Bronchial epithelial cell (primary cell): Measurements from ENCODE around the gene ZNF621. TPM values are rescaled to one million over a fixed set of nuclear protein-coding genes. Genes with fewer than 3 reads are reported as not detected.

Experiments
- DNase-seq: peaks from one replicate; pipeline ENCODE4 v3.0.0-alpha.2; 2010; ENCODE audit warnings: low read depth
- FAIRE-seq: peaks from 2 replicates; lab custom pipeline; 2011; peaks lifted over from hg19 to GRCh38; lab: Jason Lieb, UNC
- H3K27me3 ChIP-seq: 2 replicates; pipeline ENCODE4 v1.5.1; 2011; ENCODE audit warnings: low read length; ENCODE audit not compliant: control insufficient read depth, insufficient read depth
- H3K36me3 ChIP-seq: 2 replicates; pipeline ENCODE4 v1.5.1; 2011; ENCODE audit warnings: low read length; ENCODE audit not compliant: control insufficient read depth, insufficient read depth
- H3K4me3 ChIP-seq: 2 replicates; pipeline ENCODE4 v1.5.1; 2011; ENCODE audit warnings: mild to moderate bottlenecking, low read depth, low read length, control low read depth
- CTCF ChIP-seq: IDR thresholded peaks from 2 replicates; pipeline ENCODE4 v1.5.1; 2011; ENCODE audit warnings: mild to moderate bottlenecking, moderate library complexity, low read length, control low read depth, inconsistent platforms; ENCODE audit not compliant: insufficient read depth, severe bottlenecking
- total RNA-seq: library from RNA; depleted of rRNA; stranded (reverse); fragments of >200 nt; gene quantifications from 2 replicates; pipeline ENCODE4 v1.2.1, GENCODE V29; 2014

Gene ZNF621
- 12.9 and 14.5 TPM in 2 replicates for total RNA-seq

- FAIRE-seq (no peak), DNase-seq (peak; percentile 57)
- peaks cover 7% of the 10 kb centered on the region for H3K36me3 ChIP-seq
- peak within 1 kb of the TSS; percentile 90 for H3K4me3 ChIP-seq
- no peak for TF ChIP-seq CTCF
- H3K27me3 ChIP-seq = no peaks in the 10 kb centered on the region
Observed at GRCh38 chr3:40524568-40525285, at the start of gene ZNF621. TSS of gene ZNF621 (plus strand) at chr3:40524960. CDS start at chr3:40525841, 881 bp downstream.

GRCh38 chr3:40476478-40477470, 48.0 kb upstream of the ZNF621 start, which contains the start of gene ZNF619:
TSS of gene ZNF619 (plus strand) at chr3:40477122. CDS start at chr3:40477980, 858 bp downstream.
- no peak for FAIRE-seq
- H3K27me3 ChIP-seq = no peaks in the 10 kb centered on the region
- peak; percentile 53 for DNase-seq
- TF ChIP-seq CTCF = peak; percentile 7
- no peaks in the 10 kb centered on the region for H3K36me3 ChIP-seq
- H3K4me3 ChIP-seq = peak within 1 kb of the TSS; percentile 55

GRCh38 chr3:40477666-40478065, 47.1 kb upstream of the ZNF621 start:
- no peaks in the 10 kb centered on the region for H3K27me3 ChIP-seq
- H3K36me3 ChIP-seq = peaks cover 1% of the 10 kb centered on the region
- H3K4me3 ChIP-seq = peak overlapping the region; percentile 55
- DNase-seq (peak; percentile 19), FAIRE-seq (peak; percentile 50)
- TF ChIP-seq CTCF = no peak

GRCh38 chr3:40487172-40487571, 37.6 kb upstream of the ZNF621 start:
- H3K4me3 ChIP-seq = no peak overlapping the region
- H3K27me3 ChIP-seq = no peaks in the 10 kb centered on the region
- no peak for TF ChIP-seq CTCF
- FAIRE-seq = no peak
- DNase-seq = no peak
- peaks cover 5% of the 10 kb centered on the region for H3K36me3 ChIP-seq

- TF ChIP-seq CTCF = no peak
- Histone ChIP-seq H3K27me3 (no peaks in the 10 kb centered on the region), H3K36me3 (peaks cover 4% of the 10 kb centered on the region), H3K4me3 (no peak overlapping the region)
- no peak for FAIRE-seq
- DNase-seq = no peak
Observed at GRCh38 chr3:40490916-40491315, 33.8 kb upstream of the ZNF621 start.
